Measurements from ENCODE around the gene WIPF1.
A peak's percentile ranks its signal among the peaks of the same experiment; 100 is the strongest.

The WIPF1 gene

DNA sequence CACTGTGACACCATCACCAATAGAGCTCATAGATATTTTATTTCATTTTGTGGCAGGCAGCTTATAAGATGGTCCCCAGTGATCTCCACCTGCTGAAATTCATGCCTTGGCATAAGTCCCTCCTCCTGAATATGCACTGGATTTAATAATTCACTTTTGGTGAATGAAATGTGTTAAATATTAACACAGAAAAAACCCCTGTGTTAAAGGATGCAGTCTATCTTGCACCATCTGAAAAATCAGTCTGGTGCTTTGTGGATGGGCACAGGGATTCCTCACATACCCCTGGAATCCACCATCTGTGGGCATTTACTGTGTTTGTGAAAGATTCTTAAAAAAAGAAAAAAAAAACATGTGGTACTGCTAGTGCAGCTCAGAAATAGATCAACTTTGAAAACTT lies 26.1 kb upstream of the WIPF1 start:
- intact Hi-C loops (cut with DNase I) = no loop called here
- DNase-seq = no peak

- no peak for DNase-seq
- intact Hi-C loops (cut with DNase I) = no loop called here
These were observed 25.6 kb upstream of the WIPF1 start for GRCh38 chr2:174623106-174623637.

- no peak for DNase-seq
- intact Hi-C loops (cut with DNase I) = no loop called here
These were observed 23.7 kb upstream of the WIPF1 start for GRCh38 chr2:174621323-174621722.

DNA sequence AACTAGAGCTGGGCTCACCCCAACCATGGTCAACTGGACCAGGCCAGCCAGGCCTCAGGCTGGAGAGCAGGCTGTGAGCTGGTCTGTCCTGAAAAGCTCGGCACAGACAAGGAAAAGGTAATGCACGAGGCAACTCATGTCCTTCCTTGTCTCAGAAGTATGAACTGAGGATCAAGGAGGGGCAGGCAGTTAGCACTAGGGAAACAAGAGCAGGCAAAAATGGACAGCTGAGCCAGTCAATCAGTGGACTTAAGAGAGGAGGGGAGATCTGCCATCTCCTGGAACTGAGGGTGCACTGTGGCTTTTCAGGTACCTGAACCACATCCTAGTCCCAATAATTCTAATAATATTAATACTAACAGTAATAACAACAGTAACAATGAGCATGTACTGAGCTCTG lies 20.6 kb upstream of the WIPF1 start:
- intact Hi-C loops (cut with DNase I) = no loop called here
- DNase-seq = no peak

GRCh38 chr2:174617718-174618117 lies 20.1 kb upstream of the WIPF1 start:
- intact Hi-C loops (cut with DNase I) = no loop called here
- no peak for DNase-seq

DNA sequence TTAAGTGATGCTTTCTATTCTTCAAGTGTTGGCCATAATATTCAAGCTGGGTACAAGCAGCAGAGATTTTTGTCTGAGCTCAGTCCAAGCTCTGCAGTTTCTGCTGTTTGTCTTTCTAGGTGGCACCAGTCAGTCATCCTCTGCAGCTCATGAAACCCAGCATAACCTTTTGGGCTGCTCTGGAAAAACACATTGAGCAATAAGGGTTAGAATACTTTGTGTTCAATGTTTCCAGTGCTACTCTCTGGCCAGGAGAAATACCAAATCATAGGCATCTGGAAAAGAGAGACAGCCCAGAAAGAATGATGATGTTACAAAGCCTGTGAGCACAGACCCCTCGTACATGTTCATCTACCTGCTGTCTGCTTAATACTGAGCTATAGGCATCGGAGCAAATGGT lies 19.5 kb upstream of the WIPF1 start:
- intact Hi-C loops (cut with DNase I) = no loop called here
- DNase-seq = no peak

GRCh38 chr2:174615871-174616436 lies 18.4 kb upstream of the WIPF1 start:
- intact Hi-C loops (cut with DNase I) = no loop called here
- DNase-seq = no peak

DNA sequence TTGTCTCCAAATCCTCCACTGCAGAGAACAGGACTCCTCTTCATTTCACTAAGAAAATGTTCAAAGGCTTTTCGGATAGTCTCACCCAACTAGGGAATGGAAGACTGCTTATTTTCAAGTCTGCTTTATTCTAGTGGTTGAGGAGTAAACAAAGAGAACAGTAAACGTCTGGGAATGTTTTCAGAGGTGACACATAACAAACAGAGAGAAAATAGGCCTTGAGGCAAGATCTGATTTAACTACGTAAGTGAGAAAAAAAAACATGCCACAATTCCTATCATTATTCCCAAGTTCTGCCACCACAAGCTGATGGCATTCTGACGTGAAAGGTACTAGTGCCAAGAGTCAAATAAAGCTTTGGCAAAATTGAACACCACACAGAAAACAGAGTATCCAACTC lies 16.7 kb upstream of the WIPF1 start:
- no peak for DNase-seq
- intact Hi-C loops (cut with DNase I) = no loop called here

- DNase-seq = no peak
- intact Hi-C loops (cut with DNase I) = no loop called here
These were observed 15.9 kb upstream of the WIPF1 start for GRCh38 chr2:174613531-174613930.

DNA sequence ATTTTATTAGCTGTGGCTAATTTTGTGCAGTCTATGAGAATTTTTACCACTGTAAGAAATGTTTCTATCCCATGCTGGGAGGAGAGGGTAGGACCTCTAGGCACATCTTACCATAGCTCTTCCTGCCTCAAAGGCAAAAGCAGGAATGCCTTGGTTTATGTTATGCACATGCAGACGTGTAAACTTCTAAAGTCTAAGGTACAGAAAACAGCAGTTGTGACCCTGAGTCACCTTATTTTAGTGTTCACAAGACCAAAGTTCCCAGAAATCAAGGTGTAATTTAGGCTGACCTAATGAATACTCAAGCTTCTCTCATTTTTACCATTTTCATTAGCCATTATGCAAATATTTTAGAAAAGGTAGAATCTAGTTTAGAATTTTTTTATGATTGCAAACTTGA lies 15.4 kb upstream of the WIPF1 start:
- DNase-seq = no peak
- intact Hi-C loops (cut with DNase I) = no loop called here

- DNase-seq = no peak
- intact Hi-C loops (cut with DNase I) = no loop called here
These were observed 14.2 kb upstream of the WIPF1 start for GRCh38 chr2:174611854-174612253.

DNA sequence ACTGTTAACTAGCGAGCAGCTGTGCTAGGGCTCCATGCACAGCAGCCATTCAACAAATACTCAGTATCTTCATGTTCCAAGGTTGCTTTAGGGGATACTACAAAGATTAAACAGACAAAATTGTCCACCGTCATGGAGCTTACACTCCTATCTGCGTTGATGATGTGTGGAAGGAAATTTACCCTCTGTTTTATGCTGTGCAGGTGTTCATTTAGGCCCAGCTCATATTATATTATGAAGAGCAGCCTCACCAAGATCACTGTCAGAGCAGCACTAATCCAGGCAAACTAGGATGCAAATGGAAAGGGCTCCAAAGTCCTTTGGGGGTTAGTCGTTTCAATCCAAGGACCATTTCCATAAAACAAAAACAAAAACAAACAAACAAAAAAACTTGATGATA lies 13.4 kb upstream of the WIPF1 start:
- intact Hi-C loops (cut with DNase I) = no loop called here
- DNase-seq = no peak

GRCh38 chr2:174610243-174610995 lies 12.8 kb upstream of the WIPF1 start:
- intact Hi-C loops (cut with DNase I) = no loop called here
- DNase-seq = no peak

- no peak for DNase-seq
These were observed 11.7 kb upstream of the WIPF1 start for GRCh38 chr2:174609261-174609660.

DNA sequence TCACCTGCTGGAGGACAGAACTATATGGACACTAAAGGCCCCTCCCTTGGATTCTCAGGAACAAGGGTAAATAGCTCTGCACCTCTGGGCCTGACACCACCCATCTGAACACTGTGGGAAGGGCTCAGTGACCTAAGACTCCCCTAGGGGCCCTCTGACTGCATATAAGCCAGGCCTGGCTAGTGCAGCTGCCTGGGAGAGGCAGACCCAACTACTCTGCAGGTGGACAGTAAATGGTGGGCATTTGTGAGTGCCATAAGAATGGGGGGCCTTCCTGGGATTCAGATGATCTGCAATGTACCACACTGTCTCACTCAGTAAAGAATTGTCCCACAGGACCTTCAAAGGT lies 11.2 kb upstream of the WIPF1 start:
- intact Hi-C loops (cut with DNase I) = loop anchor here (10.0 kb wide), 1 partner anchor 76 kb away; no protein-coding TSS in a partner anchor
- no peak for DNase-seq

More at GRCh38 chr2:174609261-174609660, 11.7 kb upstream of the WIPF1 start:
- intact Hi-C loops (cut with DNase I) = loop anchor here (10.0 kb wide), 1 partner anchor 76 kb away; no protein-coding TSS in a partner anchor

DNA sequence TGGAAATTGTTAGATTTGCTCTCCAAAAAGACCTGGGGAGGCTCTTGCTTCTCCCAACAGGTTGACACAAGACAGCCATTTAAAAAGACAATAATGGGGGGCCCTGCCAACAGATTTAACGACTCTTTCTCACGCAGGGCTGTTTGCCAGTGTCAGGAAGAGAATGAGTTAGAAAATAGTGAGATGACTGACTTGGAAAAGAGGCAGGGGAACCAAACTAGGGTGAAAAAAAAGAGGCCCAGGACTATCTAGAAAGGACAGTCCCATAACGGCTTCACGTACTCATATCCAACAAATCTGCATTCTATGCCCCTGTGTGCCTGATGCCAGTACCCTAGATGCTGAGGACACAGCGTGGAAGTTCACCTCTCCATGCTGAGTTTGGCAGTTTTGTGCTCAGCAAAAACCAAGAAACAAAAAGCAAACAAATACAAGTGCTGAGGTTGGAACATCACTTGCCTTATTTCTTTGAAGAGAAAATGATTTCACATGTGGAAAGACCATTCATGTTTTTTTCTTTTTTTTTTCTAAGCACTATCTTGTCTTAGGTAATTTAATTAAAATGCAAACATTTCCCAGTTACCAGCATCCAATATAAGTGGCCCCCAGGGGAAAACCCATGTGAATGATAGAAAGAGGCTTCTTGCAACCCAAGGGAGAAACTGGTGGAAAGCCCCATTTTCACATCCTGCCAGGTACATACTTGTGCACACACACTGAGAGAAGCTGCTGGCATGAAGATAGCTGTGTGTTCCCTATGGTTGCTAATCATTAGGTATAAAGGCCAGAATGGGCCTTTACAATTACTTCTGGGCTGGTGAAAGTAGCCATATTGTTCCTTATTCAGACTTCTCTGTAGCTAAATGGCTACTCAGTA lies 10.6 kb upstream of the WIPF1 start:
- intact Hi-C loops (cut with DNase I) = loop anchor here (10.0 kb wide), 1 partner anchor 77 kb away; no protein-coding TSS in a partner anchor
- no peak for DNase-seq

DNA sequence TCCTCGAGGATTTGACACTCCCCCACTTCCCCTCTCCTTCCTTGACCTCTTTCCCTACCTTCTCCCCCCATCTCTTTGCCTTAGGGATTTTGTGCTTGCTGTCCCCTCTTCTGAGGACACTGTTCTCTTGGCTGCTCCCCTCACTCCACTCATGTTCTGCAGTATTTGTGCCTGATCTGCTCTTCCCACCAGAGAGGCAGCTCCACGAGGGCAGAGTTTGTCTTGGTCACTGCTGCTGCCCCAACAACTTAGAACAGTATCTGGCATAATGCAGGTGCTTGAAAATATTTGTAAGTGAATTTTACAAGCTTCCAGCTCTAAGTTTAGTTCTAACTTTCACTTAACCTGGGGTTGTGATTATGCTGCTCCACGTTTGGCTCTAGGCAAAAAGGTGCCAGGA lies 10.0 kb upstream of the WIPF1 start:
- DNase-seq = no peak

GRCh38 chr2:174606336-174606735 lies 8.7 kb upstream of the WIPF1 start:
- DNase-seq = peak in 4 of 42 donors; percentile 13 to 70 (median 26)
- intact Hi-C loops (cut with DNase I) = loop anchor here (10.0 kb wide), 1 partner anchor 78 kb away; no protein-coding TSS in a partner anchor

More for the DNA sequence above, 10.0 kb upstream of the WIPF1 start:
- intact Hi-C loops (cut with DNase I) = loop anchor here (10.0 kb wide), 1 partner anchor 77 kb away; no protein-coding TSS in a partner anchor

- intact Hi-C loops (cut with DNase I) = loop anchor here (10.0 kb wide), 1 partner anchor 79 kb away; no protein-coding TSS in a partner anchor
- DNase-seq = no peak
These were observed 8.1 kb upstream of the WIPF1 start for GRCh38 chr2:174605687-174606086.
